ENCODE results near the gene SHB.
A peak's percentile ranks its signal among the peaks of the same experiment; 100 is the strongest.

SHB gene

GRCh38 chr9:38081356-38082108 is 12.5 kb upstream of the SHB start:
- H3K36me3 ChIP-seq, result no peaks in the 10 kb centered on the region
- H3K4me3 ChIP-seq, result no peak overlapping the region
- H3K4me1 ChIP-seq, result peaks cover 7 to 62% (median 15%) of the 10 kb centered on the region in 10 experiments; a peak in 19 of 20 replicates
- H3K9ac ChIP-seq, result no peak overlapping the region
- TF ChIP-seq Cebpa-rat (IDR thresholded peaks at IDR 0.05), result no peak
- peaks cover 0 to 5% (median 3%) of the 10 kb centered on the region in 11 experiments; a peak in 10 of 22 replicates for H3K9me3 ChIP-seq (replicated peaks in 1 of 11)
- H4K20me1 ChIP-seq, result no peaks in the 10 kb centered on the region
- H3K27me3 ChIP-seq, result no peaks in the 10 kb centered on the region
- no peak overlapping the region for H3K27ac ChIP-seq
- H3K4me2 ChIP-seq, result no peak overlapping the region; a peak in 1 of 22 replicates

- H3K4me2 ChIP-seq, result peak overlapping the region in 2 of 11 experiments; percentile 50 to 77; a peak in 5 of 22 replicates
- H3K9ac ChIP-seq, result no peak overlapping the region
- no peaks in the 10 kb centered on the region for H3K36me3 ChIP-seq
- H3K9me3 ChIP-seq (replicated peaks in 1 of 11), result peaks cover 0 to 17% (median 10%) of the 10 kb centered on the region in 11 experiments; a peak in 14 of 22 replicates
- peaks cover 7 to 57% (median 14%) of the 10 kb centered on the region in 10 experiments for H3K4me1 ChIP-seq
- no peak overlapping the region for H3K4me3 ChIP-seq
- no peaks in the 10 kb centered on the region for H4K20me1 ChIP-seq
- no peaks in the 10 kb centered on the region for H3K27me3 ChIP-seq
- no peak for TF ChIP-seq Cebpa-rat (IDR thresholded peaks at IDR 0.05)
- no peak overlapping the region for H3K27ac ChIP-seq
Measured at GRCh38 chr9:38079461-38080031, 10.5 kb upstream of the SHB start.

- H3K9me3 ChIP-seq (replicated peaks in 1 of 11), result peaks cover 0 to 17% (median 10%) of the 10 kb centered on the region in 11 experiments; a peak in 14 of 22 replicates
- H3K27me3 ChIP-seq, result no peaks in the 10 kb centered on the region; a peak in 1 of 22 replicates
- H3K4me2 ChIP-seq, result peak overlapping the region in 2 of 11 experiments; percentile 67 to 83; a peak in 4 of 22 replicates
- no peak for TF ChIP-seq Cebpa-rat (IDR thresholded peaks at IDR 0.05)
- H3K4me3 ChIP-seq, result no peak overlapping the region
- H3K36me3 ChIP-seq, result no peaks in the 10 kb centered on the region
- H3K27ac ChIP-seq, result no peak overlapping the region
- no peak overlapping the region for H3K9ac ChIP-seq
- H4K20me1 ChIP-seq, result no peaks in the 10 kb centered on the region
- peaks cover 5 to 58% (median 8%) of the 10 kb centered on the region in 10 experiments; a peak in 13 of 20 replicates for H3K4me1 ChIP-seq
Measured at GRCh38 chr9:38075272-38075671, 6.2 kb upstream of the SHB start.

GRCh38 chr9:38074441-38074961 is 5.5 kb upstream of the SHB start:
- no peak overlapping the region; a peak in 1 of 22 replicates for H3K9ac ChIP-seq
- no peaks in the 10 kb centered on the region for H4K20me1 ChIP-seq
- H3K4me2 ChIP-seq, result peak overlapping the region in 8 of 11 experiments; percentile 11 to 83 (median 38); a peak in 13 of 22 replicates

GRCh38 chr9:38073882-38074281 is 4.9 kb upstream of the SHB start:
- Histone ChIP-seq H3K4me3 (no peak overlapping the region; a peak in 1 of 20 replicates), H3K9ac (no peak overlapping the region; a peak in 1 of 22 replicates), H3K27me3 (peaks cover 0 to under 1% (median under 1%) of the 10 kb centered on the region in 11 experiments; a peak in 7 of 22 replicates), H3K27ac (peak overlapping the region in 1 of 11 experiments; percentile 1; a peak in 1 of 22 replicates), H3K4me1 (peaks cover 5 to 51% (median 14%) of the 10 kb centered on the region in 10 experiments; a peak in 14 of 20 replicates), H3K4me2 (peak overlapping the region in 4 of 11 experiments; percentile 38 to 83 (median 54); a peak in 7 of 22 replicates), H3K9me3 (replicated peaks in 1 of 11) (peaks cover 0 to 17% (median 10%) of the 10 kb centered on the region in 11 experiments; a peak in 14 of 22 replicates), H3K36me3 (no peaks in the 10 kb centered on the region), H4K20me1 (no peaks in the 10 kb centered on the region)
- no peak for TF ChIP-seq Cebpa-rat (IDR thresholded peaks at IDR 0.05)

More at GRCh38 chr9:38074441-38074961, 5.5 kb upstream of the SHB start:
- H3K9me3 ChIP-seq (replicated peaks in 1 of 11), result peaks cover 0 to 17% (median 10%) of the 10 kb centered on the region in 11 experiments; a peak in 14 of 22 replicates
- no peak for TF ChIP-seq Cebpa-rat (IDR thresholded peaks at IDR 0.05)
- peaks cover 5 to 58% (median 13%) of the 10 kb centered on the region in 10 experiments; a peak in 14 of 20 replicates for H3K4me1 ChIP-seq
- H3K36me3 ChIP-seq, result no peaks in the 10 kb centered on the region
- H3K4me3 ChIP-seq, result no peak overlapping the region; a peak in 1 of 20 replicates
- H3K27ac ChIP-seq, result peak overlapping the region in 1 of 11 experiments; percentile 1; a peak in 1 of 22 replicates
- no peaks in the 10 kb centered on the region; a peak in 1 of 22 replicates for H3K27me3 ChIP-seq

- no peak for TF ChIP-seq Cebpa-rat (IDR thresholded peaks at IDR 0.05)
- H3K27me3 ChIP-seq, result peaks cover 20 to 23% (median 23%) of the 10 kb centered on the region in 11 experiments
- no peak overlapping the region for H3K27ac ChIP-seq
- H3K36me3 ChIP-seq, result no peaks in the 10 kb centered on the region
- H3K9me3 ChIP-seq (replicated peaks in 1 of 11), result peaks cover 0 to 15% (median 7%) of the 10 kb centered on the region in 11 experiments; a peak in 14 of 22 replicates
- H3K4me2 ChIP-seq, result 0 out of 22 replicates have a peak overlapping the region, but pooled peaks of 2 of the 11 experiments have one; percentile 8 to 10
- H3K9ac ChIP-seq, result no peak overlapping the region
- H3K4me3 ChIP-seq, result no peak overlapping the region
- H4K20me1 ChIP-seq, result peaks cover 1 to 22% (median 19%) of the 10 kb centered on the region in 11 experiments; a peak in 20 of 22 replicates
- peaks cover 26 to 60% (median 34%) of the 10 kb centered on the region in 10 experiments for H3K4me1 ChIP-seq
Measured at GRCh38 chr9:38071470-38072134, 2.6 kb upstream of the SHB start.

- H3K9me3 ChIP-seq (replicated peaks in 1 of 11), result no peaks in the 10 kb centered on the region
- peak overlapping the region; percentile 74 to 85 (median 84) for H3K9ac ChIP-seq
- H4K20me1 ChIP-seq, result peaks cover 31 to 52% (median 44%) of the 10 kb centered on the region in 11 experiments; a peak in 20 of 22 replicates
- peak overlapping the region; percentile 95 to 100 (median 100) for H3K4me2 ChIP-seq
- H3K27ac ChIP-seq, result peak overlapping the region in 10 of 11 experiments; percentile 51 to 81 (median 67); a peak in 16 of 22 replicates
- TF ChIP-seq Cebpa-rat (IDR thresholded peaks at IDR 0.05), result no peak
- peak overlapping the region; percentile 72 to 87 (median 80) for H3K4me3 ChIP-seq
- H3K27me3 ChIP-seq, result peaks cover 28 to 50% (median 42%) of the 10 kb centered on the region in 11 experiments
- H3K4me1 ChIP-seq, result peaks cover 21 to 47% (median 33%) of the 10 kb centered on the region in 10 experiments
- H3K36me3 ChIP-seq, result no peaks in the 10 kb centered on the region
Measured at GRCh38 chr9:38067859-38068681, 957 bp downstream of the SHB start.
